ENCODE measurements around the gene PAGE5. TPM values are rescaled to one million over a fixed set of nuclear protein-coding genes. Genes with fewer than 3 reads are reported as not detected.

Gene PAGE5, protein sequence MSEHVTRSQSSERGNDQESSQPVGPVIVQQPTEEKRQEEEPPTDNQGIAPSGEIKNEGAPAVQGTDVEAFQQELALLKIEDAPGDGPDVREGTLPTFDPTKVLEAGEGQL
- total RNA-seq, result not detected in 2 replicates

DNA sequence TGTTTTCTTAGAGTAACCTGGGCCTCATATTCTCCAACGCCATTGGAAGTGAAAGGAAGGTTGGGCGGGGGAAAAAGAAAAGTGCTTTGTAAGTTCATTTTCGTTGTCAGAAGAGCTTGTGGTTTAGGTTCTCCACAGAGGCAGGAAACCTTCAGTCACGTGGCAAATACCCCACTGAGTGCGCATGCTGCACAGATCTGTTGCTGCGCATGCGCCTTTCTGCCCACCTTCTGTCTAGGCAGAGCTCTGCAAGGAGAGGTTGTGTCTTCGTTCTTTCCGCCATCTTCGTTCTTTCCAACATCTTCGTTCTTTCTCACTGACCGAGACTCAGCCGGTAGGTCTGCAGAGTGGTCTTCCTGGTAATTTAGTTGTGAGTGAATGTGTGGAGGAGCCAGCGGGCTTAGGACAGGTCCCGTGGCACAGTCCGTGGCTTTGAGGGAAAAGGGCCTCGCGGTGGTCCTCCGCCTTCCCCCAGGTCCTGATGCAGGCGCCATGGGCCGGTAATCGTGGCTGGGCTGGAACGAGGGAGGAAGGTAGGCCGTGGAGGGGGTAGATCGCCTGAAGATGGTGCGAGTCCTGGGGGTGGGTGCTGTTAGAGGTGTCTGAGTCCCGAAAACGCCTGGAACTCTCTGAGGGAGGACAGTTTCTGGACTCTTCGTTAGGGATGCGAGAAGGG is at the start of gene PAGE5:
Gene PAGE5, plus strand, starts transcription at position 228 of the 676 bp plus-strand sequence. CDS start 1,037 bp downstream, outside the sequence.

DNA sequence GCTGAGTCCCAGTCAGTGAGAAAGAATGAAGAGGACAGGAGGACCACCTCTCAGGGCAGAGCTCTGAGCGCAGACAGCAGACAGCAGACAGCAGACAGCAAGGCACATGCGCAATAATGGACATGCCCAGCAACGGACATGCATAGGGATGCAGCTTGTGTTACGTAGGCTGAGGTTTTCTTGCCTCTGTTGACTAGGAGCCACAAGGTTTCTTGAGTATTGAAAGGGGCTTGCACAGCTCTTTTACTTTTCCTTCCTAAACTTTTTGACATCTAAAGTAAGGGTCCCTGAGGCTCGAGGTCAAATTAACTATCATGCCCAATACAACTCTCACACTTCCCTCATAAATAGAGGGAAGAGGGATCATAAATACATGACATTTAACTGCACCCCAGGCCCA is 44.7 kb downstream of the PAGE5 start, which contains the start of gene PAGE3:
Gene PAGE3, minus strand, starts transcription at position 101 of the 400 bp plus-strand sequence. CDS start 1,013 bp downstream, outside the sequence.

Other genes with a start within 250 kb of the PAGE5 start
- 0.07 TPM in 1 of 2 replicates, not detected in the other for gene PFKFB1, start 226.2 kb upstream of the PAGE5 start, total RNA-seq
- gene APEX2, start 220.0 kb upstream of the PAGE5 start, total RNA-seq, result 12.1 and 14.6 TPM in 2 replicates
- gene ALAS2, start 189.4 kb upstream of the PAGE5 start, total RNA-seq, result not detected in 2 replicates
- not detected in 2 replicates for gene PAGE2B, start 145.3 kb upstream of the PAGE5 start, total RNA-seq
- not detected in 2 replicates for gene PAGE2, start 131.3 kb upstream of the PAGE5 start, total RNA-seq
- gene PAGE3, start 44.6 kb downstream of the PAGE5 start, total RNA-seq, result not detected in 2 replicates
- gene MAGEH1, start 231.8 kb downstream of the PAGE5 start, total RNA-seq, result 28.3 and 30.1 TPM in 2 replicates

All from thoracic aorta endothelial cell (primary cell).